Mesenchymal stem cell (in vitro differentiated cells and primary cell): ENCODE data around the gene PCDHB2.
"Not testable (repeated sequence)": the region's sequence is repeated elsewhere in the genome, so short reads cannot be mapped to it uniquely, and the experiment has no call there.

ENCODE experiments used
- DNase-seq: peaks from one replicate; pipeline ENCODE4 v3.0.0-alpha.2; 2013
- H2AFZ ChIP-seq: one replicate; pipeline ENCODE4 v1.6.1; 2013; ENCODE audit warnings: low read depth, mild to moderate bottlenecking, control low read depth, inconsistent platforms, low read length, moderate library complexity
- H2AK5ac ChIP-seq: 2 replicates; pipeline ENCODE4 v1.6.1; 2013; ENCODE audit warnings: low read length, moderate library complexity, mild to moderate bottlenecking, inconsistent platforms; ENCODE audit not compliant: severe bottlenecking
- H2BK120ac ChIP-seq: one replicate; pipeline ENCODE4 v1.6.1; 2013; ENCODE audit warnings: low read depth, mild to moderate bottlenecking, inconsistent platforms, low read length, moderate library complexity
- H2BK12ac ChIP-seq, 2 experiments: one replicate each; pipeline ENCODE4 v1.6.1; 2013; ENCODE audit warnings: inconsistent platforms in 2 of 2, low read length in 2 of 2, mild to moderate bottlenecking in 2 of 2, moderate library complexity in 2 of 2, control low read depth in 1 of 2
- H2BK15ac ChIP-seq: one replicate; pipeline ENCODE4 v1.6.1; 2013; ENCODE audit warnings: mild to moderate bottlenecking, low read depth, inconsistent platforms; ENCODE audit not compliant: poor library complexity, severe bottlenecking
- H2BK5ac ChIP-seq: 2 replicates; pipeline ENCODE4 v1.6.1; 2013; ENCODE audit warnings: low read depth, mild to moderate bottlenecking, low read length, control low read depth, inconsistent platforms; ENCODE audit not compliant: poor library complexity, severe bottlenecking
- H3K14ac ChIP-seq, 2 experiments: one replicate each; pipeline ENCODE4 v1.6.1; 2013; ENCODE audit warnings: inconsistent platforms in 2 of 2, low read length in 2 of 2, control low read depth in 1 of 2, mild to moderate bottlenecking in 1 of 2, moderate library complexity in 1 of 2
- H3K18ac ChIP-seq, 2 experiments: one replicate each; pipeline ENCODE4 v1.6.1; 2013; ENCODE audit warnings: inconsistent platforms in 2 of 2, low read length in 2 of 2, control low read depth in 1 of 2, low read depth in 1 of 2, mild to moderate bottlenecking in 1 of 2
- H3K23ac ChIP-seq, 2 experiments: one replicate each; pipeline ENCODE4 v1.6.1; 2013; ENCODE audit warnings: inconsistent platforms in 2 of 2, low read length in 2 of 2, mild to moderate bottlenecking in 2 of 2, moderate library complexity in 2 of 2, control low read depth in 1 of 2
- H3K27ac ChIP-seq: 2 replicates; pipeline ENCODE4 v1.5.1; 2013; ENCODE audit warnings: mild to moderate bottlenecking, moderate library complexity, low read length, control low read depth, inconsistent platforms; ENCODE audit not compliant: poor library complexity, severe bottlenecking
- H3K27me3 ChIP-seq, 2 experiments: 2 replicates each; pipeline versions ENCODE4 v1.6.1 to v1.7.0; 2013; ENCODE audit warnings: low read length in 2 of 2, mild to moderate bottlenecking in 2 of 2, moderate library complexity in 2 of 2, control low read depth in 1 of 2, inconsistent platforms in 1 of 2; ENCODE audit not compliant: control insufficient read depth in 1 of 2, insufficient read depth in 1 of 2
- H3K36me3 ChIP-seq, 2 experiments: 2 replicates each; pipeline versions ENCODE4 v1.6.1 to v1.7.0; 2013; ENCODE audit warnings: low read length in 2 of 2, control low read depth in 1 of 2, inconsistent platforms in 1 of 2, low read depth in 1 of 2, mild to moderate bottlenecking in 1 of 2; ENCODE audit not compliant: insufficient read depth in 2 of 2, control insufficient read depth in 1 of 2
- H3K4ac ChIP-seq, 2 experiments: one replicate each; pipeline ENCODE4 v1.6.1; 2013; ENCODE audit warnings: inconsistent platforms in 2 of 2, low read length in 2 of 2, mild to moderate bottlenecking in 2 of 2, moderate library complexity in 2 of 2, control low read depth in 1 of 2, low read depth in 1 of 2
- H3K4me1 ChIP-seq: 2 replicates; pipeline ENCODE4 v1.6.1; 2013; ENCODE audit warnings: low read depth, low read length, control low read depth; ENCODE audit not compliant: control insufficient read depth, insufficient read depth
- H3K4me2 ChIP-seq: 2 replicates; pipeline ENCODE4 v1.6.1; 2013; ENCODE audit warnings: low read length, mild to moderate bottlenecking, inconsistent platforms; ENCODE audit not compliant: poor library complexity, severe bottlenecking
- H3K4me3 ChIP-seq, 2 experiments: 2 replicates each; pipeline versions ENCODE4 v1.5.1 to v1.7.0; 2013; ENCODE audit warnings: low read length in 2 of 2, mild to moderate bottlenecking in 2 of 2, control low read depth in 1 of 2, low read depth in 1 of 2; ENCODE audit not compliant: insufficient read depth in 1 of 2
- H3K79me1 ChIP-seq: replicated peaks from 2 replicates; pipeline ENCODE4 v1.6.1; 2013; ENCODE audit warnings: mild to moderate bottlenecking, control low read depth, low read length, inconsistent platforms; ENCODE audit not compliant: poor library complexity, severe bottlenecking
- H3K9ac ChIP-seq: 2 replicates; pipeline ENCODE4 v1.7.0; 2013; ENCODE audit warnings: mild to moderate bottlenecking, low read length, moderate library complexity
- H3K9me3 ChIP-seq: 2 replicates; pipeline ENCODE4 v1.7.0; 2013; ENCODE audit warnings: mild to moderate bottlenecking, low read length; ENCODE audit not compliant: control insufficient read depth
- H4K8ac ChIP-seq: one replicate; pipeline ENCODE4 v1.6.1; 2013; ENCODE audit warnings: inconsistent platforms, mild to moderate bottlenecking, low read length, moderate library complexity
- H4K91ac ChIP-seq: one replicate; pipeline ENCODE4 v1.6.1; 2013; ENCODE audit warnings: mild to moderate bottlenecking, low read length, inconsistent platforms
- WGBS: methylation state at CpG from one replicate; pipeline ENCODE4 v1.1.7; 2013; ENCODE audit warnings: mixed read lengths; 5-methylcytosine and 5-hydroxymethylcytosine counted together

Gene PCDHB2

DNA sequence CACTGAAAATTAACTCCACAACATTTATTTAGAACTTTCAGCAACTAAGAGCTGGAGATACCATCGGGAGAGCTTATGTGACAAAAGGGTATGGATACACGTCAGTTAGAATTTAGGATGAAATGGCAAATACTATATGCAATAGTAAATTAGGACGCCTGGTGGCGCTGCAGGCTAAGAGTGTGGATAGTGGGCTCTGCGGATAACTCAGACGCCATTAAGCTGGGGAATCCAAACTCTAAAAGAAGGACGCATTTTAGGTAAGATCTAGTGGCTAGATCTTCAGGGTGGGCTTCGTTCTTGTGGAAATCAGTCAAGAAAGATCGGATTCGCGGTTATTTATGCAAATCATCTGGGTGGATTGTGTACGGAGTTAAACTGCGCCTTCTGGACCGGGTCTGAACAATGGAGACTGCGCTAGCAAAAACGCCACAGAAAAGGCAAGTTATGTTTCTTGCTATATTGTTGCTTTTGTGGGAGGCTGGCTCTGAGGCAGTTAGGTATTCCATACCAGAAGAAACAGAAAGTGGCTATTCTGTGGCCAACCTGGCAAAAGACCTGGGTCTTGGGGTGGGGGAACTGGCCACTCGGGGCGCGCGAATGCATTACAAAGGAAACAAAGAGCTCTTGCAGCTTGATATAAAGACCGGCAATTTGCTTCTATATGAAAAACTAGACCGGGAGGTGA lies 40.8 kb downstream of the PCDHB2 start, which contains the start of gene PCDHB5:
Gene PCDHB5 (plus strand): TSS at position 177 of the 688 bp plus-strand sequence. CDS start 229 bp downstream, at position 406.
- WGBS = 34% methylated on average over 22 of the region's 22 CpGs
- Histone ChIP-seq H3K4ac (peak within 1 kb of the TSS in 1 of 2 experiments; percentile 26), H3K23ac (no peak within 1 kb of the TSS), H3K9me3 (peaks cover 64% of the 10 kb centered on the region), H3K4me2 (no peak within 1 kb of the TSS), H3K27me3 (no peaks in the 10 kb centered on the region), H3K14ac (no peak within 1 kb of the TSS), H2AK5ac (no peak within 1 kb of the TSS), H3K79me1 (peaks cover 1% of the 10 kb centered on the region), H2BK12ac (no peak within 1 kb of the TSS), H2BK5ac (no peak within 1 kb of the TSS), H4K8ac (no peak within 1 kb of the TSS), H3K9ac (peak within 1 kb of the TSS; percentile 64), H2BK15ac (no peak within 1 kb of the TSS), H3K27ac (no peak within 1 kb of the TSS), H4K91ac (no peak within 1 kb of the TSS), H2AFZ (no peak within 1 kb of the TSS), H2BK120ac (no peak within 1 kb of the TSS), H3K18ac (peak within 1 kb of the TSS in 1 of 2 experiments; percentile 4), H3K36me3 (peaks cover 0 to 14% of the 10 kb centered on the region in 2 experiments), H3K4me1 (no peaks in the 10 kb centered on the region), H3K4me3 (peak within 1 kb of the TSS; percentile 2 to 33)
- peak; percentile 67 for DNase-seq

DNA sequence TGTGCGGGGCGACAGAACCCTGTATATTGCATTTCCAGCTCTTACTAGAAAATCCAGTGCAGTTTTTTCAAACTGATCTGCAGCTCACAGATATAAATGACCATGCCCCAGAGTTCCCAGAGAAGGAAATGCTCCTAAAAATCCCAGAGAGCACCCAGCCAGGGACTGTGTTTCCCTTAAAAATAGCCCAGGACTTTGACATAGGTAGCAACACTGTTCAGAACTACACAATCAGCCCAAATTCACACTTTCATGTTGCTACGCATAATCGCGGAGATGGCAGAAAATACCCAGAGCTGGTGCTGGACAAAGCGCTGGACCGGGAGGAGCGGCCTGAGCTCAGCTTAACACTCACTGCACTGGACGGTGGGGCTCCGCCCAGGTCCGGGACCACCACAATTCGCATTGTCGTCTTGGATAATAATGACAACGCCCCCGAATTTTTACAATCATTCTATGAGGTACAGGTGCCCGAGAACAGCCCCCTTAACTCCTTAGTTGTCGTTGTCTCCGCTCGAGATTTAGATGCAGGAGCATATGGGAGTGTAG lies 41.4 kb downstream of the PCDHB2 start:
- peak overlapping the region in 1 of 2 experiments; percentile 30 for H3K4me3 ChIP-seq
- H2AFZ ChIP-seq = no peak overlapping the region
- peaks cover 1% of the 10 kb centered on the region for H3K79me1 ChIP-seq
- H4K8ac ChIP-seq = no peak overlapping the region
- H3K18ac ChIP-seq = no peak overlapping the region
- no peak overlapping the region for H3K9ac ChIP-seq
- peaks cover 65% of the 10 kb centered on the region for H3K9me3 ChIP-seq
- H2BK120ac ChIP-seq = no peak overlapping the region
- no peaks in the 10 kb centered on the region for H3K4me1 ChIP-seq
- no peak overlapping the region for H3K27ac ChIP-seq
- no peak overlapping the region for H2BK15ac ChIP-seq
- no peaks in the 10 kb centered on the region for H3K27me3 ChIP-seq
- no peak overlapping the region for H2BK12ac ChIP-seq
- no peak overlapping the region for H2BK5ac ChIP-seq
- H3K14ac ChIP-seq = no peak overlapping the region
- no peak overlapping the region for H4K91ac ChIP-seq
- no peak overlapping the region for H2AK5ac ChIP-seq
- no peak for DNase-seq
- H3K4ac ChIP-seq = peak overlapping the region in 1 of 2 experiments; percentile 26
- H3K4me2 ChIP-seq = no peak overlapping the region
- no peak overlapping the region for H3K23ac ChIP-seq
- peaks cover 0 to 14% of the 10 kb centered on the region in 2 experiments for H3K36me3 ChIP-seq
- 75% methylated on average over 19 of the region's 19 CpGs for WGBS

DNA sequence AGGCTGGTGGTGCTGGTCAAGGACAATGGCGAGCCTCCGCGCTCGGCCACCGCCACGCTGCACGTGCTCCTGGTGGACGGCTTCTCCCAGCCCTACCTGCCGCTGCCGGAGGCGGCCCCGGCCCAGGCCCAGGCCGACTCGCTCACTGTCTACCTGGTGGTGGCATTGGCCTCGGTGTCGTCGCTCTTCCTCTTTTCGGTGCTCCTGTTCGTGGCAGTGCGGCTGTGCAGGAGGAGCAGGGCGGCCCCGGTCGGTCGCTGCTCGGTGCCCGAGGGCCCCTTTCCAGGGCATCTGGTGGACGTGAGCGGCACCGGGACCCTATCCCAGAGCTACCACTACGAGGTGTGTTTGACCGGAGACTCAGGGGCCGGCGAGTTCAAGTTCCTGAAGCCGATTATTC lies 42.9 kb downstream of the PCDHB2 start:
- Histone ChIP-seq H3K36me3 (peaks cover 0 to 14% of the 10 kb centered on the region in 2 experiments), H3K9me3 (peaks cover 54% of the 10 kb centered on the region)
- WGBS = 97% methylated on average over 28 of the region's 34 CpGs
- H2AK5ac ChIP-seq, H2AFZ ChIP-seq, H3K18ac ChIP-seq, H3K79me1 ChIP-seq, H3K27ac ChIP-seq, H2BK15ac ChIP-seq, H3K4me1 ChIP-seq, H3K23ac ChIP-seq, H4K8ac ChIP-seq, H2BK5ac ChIP-seq, H3K9ac ChIP-seq, H2BK12ac ChIP-seq, DNase-seq, H4K91ac ChIP-seq, H2BK120ac ChIP-seq, H3K14ac ChIP-seq, H3K4me3 ChIP-seq, H3K27me3 ChIP-seq, H3K4me2 ChIP-seq, H3K4ac ChIP-seq: not testable (repeated sequence)
